ENCODE measurements around the gene APPBP2. TPM values are rescaled to one million over a fixed set of nuclear protein-coding genes. Genes with fewer than 3 reads are reported as not detected.
"Not testable (repeated sequence)": the region's sequence is repeated elsewhere in the genome, so short reads cannot be mapped to it uniquely, and the experiment has no call there.

APPBP2 gene
- total and polyA plus RNA-seq, 9 donors, result 14.4 to 72.1 (median 53.1) TPM

- peak overlapping the region; percentile 81 for H3K4me3 ChIP-seq
- H3K27ac ChIP-seq, result peak overlapping the region; percentile 89 to 99
- no peaks in the 10 kb centered on the region for H3K36me3 ChIP-seq
- TF ChIP-seq POLR2A (IDR thresholded peaks at IDR 0.05), result no peak
- TF ChIP-seq, protein P1, sequence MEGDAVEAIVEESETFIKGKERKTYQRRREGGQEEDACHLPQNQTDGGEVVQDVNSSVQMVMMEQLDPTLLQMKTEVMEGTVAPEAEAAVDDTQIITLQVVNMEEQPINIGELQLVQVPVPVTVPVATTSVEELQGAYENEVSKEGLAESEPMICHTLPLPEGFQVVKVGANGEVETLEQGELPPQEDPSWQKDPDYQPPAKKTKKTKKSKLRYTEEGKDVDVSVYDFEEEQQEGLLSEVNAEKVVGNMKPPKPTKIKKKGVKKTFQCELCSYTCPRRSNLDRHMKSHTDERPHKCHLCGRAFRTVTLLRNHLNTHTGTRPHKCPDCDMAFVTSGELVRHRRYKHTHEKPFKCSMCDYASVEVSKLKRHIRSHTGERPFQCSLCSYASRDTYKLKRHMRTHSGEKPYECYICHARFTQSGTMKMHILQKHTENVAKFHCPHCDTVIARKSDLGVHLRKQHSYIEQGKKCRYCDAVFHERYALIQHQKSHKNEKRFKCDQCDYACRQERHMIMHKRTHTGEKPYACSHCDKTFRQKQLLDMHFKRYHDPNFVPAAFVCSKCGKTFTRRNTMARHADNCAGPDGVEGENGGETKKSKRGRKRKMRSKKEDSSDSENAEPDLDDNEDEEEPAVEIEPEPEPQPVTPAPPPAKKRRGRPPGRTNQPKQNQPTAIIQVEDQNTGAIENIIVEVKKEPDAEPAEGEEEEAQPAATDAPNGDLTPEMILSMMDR (IDR thresholded peaks at IDR 0.05), result no peak
- H3K4me1 ChIP-seq (ENCODE audit: insufficient read depth), result peaks cover 9% of the 10 kb centered on the region
- 2 to 4% (median 2%) methylated on average over 9 of the region's 9 CpGs for WGBS, 3 donors
- no peaks in the 10 kb centered on the region for H3K27me3 ChIP-seq
- no peak for DNase-seq
- no peaks in the 10 kb centered on the region for H3K9me3 ChIP-seq
- intact Hi-C loops (cut with DNase I), result loop anchor here (2.0 to 10.0 kb wide), 4 partner anchors 50 to 80 kb away; partner anchors contain the start of gene PPM1D (in 4 of the 4)
These were observed 1.3 kb downstream of the APPBP2 start for GRCh38 chr17:60524463-60525327.

DNA sequence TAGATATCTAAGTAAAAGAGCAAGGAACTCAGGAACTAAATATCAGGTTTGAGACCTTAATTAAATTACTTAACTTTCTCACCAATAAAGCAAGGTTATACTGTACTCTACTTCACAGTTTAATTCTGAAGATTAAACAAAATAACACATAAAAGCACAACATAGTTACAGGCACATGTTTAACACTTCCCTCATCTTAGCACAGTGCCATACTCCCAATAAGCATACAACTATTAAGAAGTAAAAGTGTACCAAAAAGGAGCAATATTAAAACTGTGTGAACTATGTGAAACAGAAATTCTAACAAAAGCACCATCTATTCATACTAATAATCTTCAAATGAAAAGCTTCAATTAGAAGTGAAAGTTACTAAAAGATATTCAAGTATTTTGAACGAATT lies 2.2 kb downstream of the APPBP2 start:
- Histone ChIP-seq H3K4me3 (peak overlapping the region; percentile 81), H3K27me3 (no peaks in the 10 kb centered on the region), H3K9me3 (no peaks in the 10 kb centered on the region), H3K36me3 (no peaks in the 10 kb centered on the region), H3K4me1 (ENCODE audit: insufficient read depth) (peaks cover 11% of the 10 kb centered on the region), H3K27ac (no peak overlapping the region)
- DNase-seq, result no peak
- WGBS, 3 donors, result 0 to 3% (median 2%) methylated on average over 1 of the region's 1 CpG
- intact Hi-C loops (cut with DNase I), result loop anchor here (2.0 to 10.0 kb wide), 4 partner anchors 51 to 81 kb away; partner anchors contain the start of gene PPM1D (in 4 of the 4)
- TF ChIP-seq POLR2A (IDR thresholded peaks at IDR 0.05) (no peak), EP300 (IDR thresholded peaks at IDR 0.05) (no peak)
- TF ChIP-seq, protein P1 (IDR thresholded peaks at IDR 0.05), result no peak

- intact Hi-C loops (cut with DNase I), result loop anchor here (10.0 kb wide), 3 partner anchors 52 to 82 kb away; partner anchors contain the start of gene PPM1D (in 3 of the 4)
- no peak for DNase-seq
- Histone ChIP-seq H3K36me3 (no peaks in the 10 kb centered on the region), H3K4me3 (no peak overlapping the region), H3K27me3 (no peaks in the 10 kb centered on the region), H3K9me3 (no peaks in the 10 kb centered on the region), H3K27ac (no peak overlapping the region), H3K4me1 (ENCODE audit: insufficient read depth) (peaks cover 14% of the 10 kb centered on the region)
- no peak for TF ChIP-seq EP300 (IDR thresholded peaks at IDR 0.05)
- TF ChIP-seq, protein P1 (IDR thresholded peaks at IDR 0.05), result no peak
- TF ChIP-seq POLR2A (IDR thresholded peaks at IDR 0.05), result no peak
- 57 to 68% (median 66%) methylated on average over 3 of the region's 3 CpGs for WGBS, 3 donors
These were observed 3.0 kb downstream of the APPBP2 start for GRCh38 chr17:60522889-60523626.

GRCh38 chr17:60519795-60520194 lies 6.2 kb downstream of the APPBP2 start:
- Histone ChIP-seq H3K9me3 (no peaks in the 10 kb centered on the region), H3K36me3 (no peaks in the 10 kb centered on the region), H3K4me3 (no peak overlapping the region), H3K27me3 (no peaks in the 10 kb centered on the region), H3K27ac (no peak overlapping the region), H3K4me1 (ENCODE audit: insufficient read depth) (peaks cover 14% of the 10 kb centered on the region)
- DNase-seq, result no peak
- WGBS, 3 donors, result 92 to 95% (median 94%) methylated on average over 4 of the region's 4 CpGs
- intact Hi-C loops (cut with DNase I), result loop anchor here (10.0 kb wide), 3 partner anchors 55 to 85 kb away; partner anchors contain the start of gene PPM1D (in 3 of the 4)
- no peak for TF ChIP-seq EP300 (IDR thresholded peaks at IDR 0.05)
- TF ChIP-seq, protein P1 (IDR thresholded peaks at IDR 0.05), result no peak
- no peak for TF ChIP-seq POLR2A (IDR thresholded peaks at IDR 0.05)

DNA sequence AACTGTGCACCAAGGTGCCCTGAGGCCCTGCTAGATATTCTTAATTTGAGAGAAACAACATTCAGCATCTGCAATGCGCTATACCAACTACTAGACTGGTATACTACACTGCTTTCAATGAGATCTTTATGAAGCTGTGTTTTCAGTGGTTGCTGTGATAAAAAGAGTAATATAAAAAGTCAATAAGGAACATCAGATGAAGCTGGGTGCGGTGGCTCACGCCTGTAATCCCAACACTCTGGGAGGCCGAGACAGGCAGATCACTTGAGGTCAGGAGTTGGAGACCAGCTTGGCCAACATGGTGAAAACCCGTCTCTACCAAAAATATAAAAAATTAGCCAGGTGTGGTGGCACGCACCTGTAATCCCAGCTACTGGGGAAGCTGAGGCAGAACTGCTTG lies 10.4 kb downstream of the APPBP2 start:
- 84 to 94% (median 94%) methylated on average over 6 of the region's 6 CpGs for WGBS, 3 donors
- H3K4me3 ChIP-seq; intact Hi-C loops (cut with DNase I); H3K27me3 ChIP-seq; DNase-seq; H3K27ac ChIP-seq; H3K4me1 ChIP-seq (ENCODE audit: insufficient read depth); H3K36me3 ChIP-seq; H3K9me3 ChIP-seq: not testable (repeated sequence)

DNA sequence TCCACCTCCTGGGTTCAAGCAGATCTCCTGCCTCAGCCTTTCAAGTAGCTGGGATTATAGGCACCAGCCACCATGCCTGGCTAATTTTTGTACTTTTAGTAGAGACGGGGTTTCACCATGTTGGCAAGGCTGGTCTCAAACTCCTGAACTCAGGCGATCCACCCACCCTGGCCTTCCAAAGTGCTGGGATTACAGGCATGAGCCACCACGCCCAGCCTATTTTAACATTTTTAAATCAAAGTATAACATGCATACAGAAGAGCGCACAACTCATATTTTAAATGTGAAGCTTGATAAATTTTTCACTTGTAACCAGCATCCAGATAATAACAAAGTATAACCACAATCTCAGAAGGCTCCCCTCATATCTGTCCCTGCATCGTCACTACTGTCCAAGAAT lies 10.8 kb downstream of the APPBP2 start:
- H3K4me1 ChIP-seq (ENCODE audit: insufficient read depth); H3K27me3 ChIP-seq; H3K4me3 ChIP-seq; H3K9me3 ChIP-seq; intact Hi-C loops (cut with DNase I); DNase-seq; H3K36me3 ChIP-seq; H3K27ac ChIP-seq: not testable (repeated sequence)
- 95 to 100% (median 97%) methylated on average over 5 of the region's 5 CpGs for WGBS, 3 donors
